ENCODE data around the gene CTSZ.
"Not testable (repeated sequence)": the region's sequence is repeated elsewhere in the genome, so short reads cannot be mapped to it uniquely, and the experiment has no call there.

The CTSZ gene

DNA sequence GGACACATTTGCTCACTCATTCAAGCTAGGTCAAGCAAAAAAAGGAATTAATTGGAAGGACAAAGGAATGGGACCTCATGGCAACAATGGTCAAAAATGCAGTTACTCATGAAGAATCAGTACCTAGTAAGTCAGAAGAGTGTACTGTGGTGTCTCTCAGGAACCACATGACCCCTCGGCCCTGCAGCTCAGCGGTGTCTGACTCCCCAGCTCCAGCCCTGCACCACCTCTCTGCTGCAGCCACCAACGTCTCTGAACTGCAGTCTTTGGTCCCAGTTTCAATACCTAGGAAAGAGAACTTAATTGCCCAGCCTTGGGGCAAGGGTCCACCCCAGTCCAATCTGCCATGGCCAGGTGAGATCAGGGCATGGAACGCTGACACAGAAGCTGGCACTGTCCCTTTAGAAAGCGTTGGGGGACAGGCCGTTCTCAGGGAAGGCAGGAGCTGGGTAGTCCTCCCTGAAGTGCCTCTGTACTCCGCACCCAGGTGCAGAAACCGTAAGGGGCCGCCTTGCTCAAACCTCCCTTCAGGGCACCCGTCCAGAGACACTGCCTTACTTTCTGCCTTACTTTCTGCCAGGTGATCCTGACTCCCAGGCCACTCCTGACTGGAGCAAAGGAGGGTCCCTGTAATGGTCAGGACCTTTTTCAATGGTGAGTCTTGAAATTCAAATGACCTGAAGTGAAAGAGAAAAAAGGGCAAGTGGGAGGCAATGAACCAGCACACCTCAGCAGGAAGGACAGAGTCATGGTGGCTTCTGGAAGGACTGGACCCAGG lies 39.2 kb downstream of the CTSZ start:
- TF ChIP-seq PAX5 (IDR thresholded peaks at IDR 0.05; ENCODE audit: insufficient read depth, low read length, severe bottlenecking) (no peak), POU2F2 (IDR thresholded peaks at IDR 0.05; ENCODE audit: low read depth, low read length) (no peak), TAF1 (IDR thresholded peaks at IDR 0.05; ENCODE audit: low read depth, low read length) (no peak), POLR2A (IDR thresholded peaks at IDR 0.05; ENCODE audit: low read depth, low read length) (no peak), SPI1 (IDR thresholded peaks at IDR 0.05; ENCODE audit: low read depth, low read length) (no peak), POLR2AphosphoS5 (IDR thresholded peaks at IDR 0.05; ENCODE audit: low read depth, low read length) (no peak)
- FAIRE-seq (no peak), DNase-seq (ENCODE audit: insufficient read length, low spot score) (no peak)

DNA sequence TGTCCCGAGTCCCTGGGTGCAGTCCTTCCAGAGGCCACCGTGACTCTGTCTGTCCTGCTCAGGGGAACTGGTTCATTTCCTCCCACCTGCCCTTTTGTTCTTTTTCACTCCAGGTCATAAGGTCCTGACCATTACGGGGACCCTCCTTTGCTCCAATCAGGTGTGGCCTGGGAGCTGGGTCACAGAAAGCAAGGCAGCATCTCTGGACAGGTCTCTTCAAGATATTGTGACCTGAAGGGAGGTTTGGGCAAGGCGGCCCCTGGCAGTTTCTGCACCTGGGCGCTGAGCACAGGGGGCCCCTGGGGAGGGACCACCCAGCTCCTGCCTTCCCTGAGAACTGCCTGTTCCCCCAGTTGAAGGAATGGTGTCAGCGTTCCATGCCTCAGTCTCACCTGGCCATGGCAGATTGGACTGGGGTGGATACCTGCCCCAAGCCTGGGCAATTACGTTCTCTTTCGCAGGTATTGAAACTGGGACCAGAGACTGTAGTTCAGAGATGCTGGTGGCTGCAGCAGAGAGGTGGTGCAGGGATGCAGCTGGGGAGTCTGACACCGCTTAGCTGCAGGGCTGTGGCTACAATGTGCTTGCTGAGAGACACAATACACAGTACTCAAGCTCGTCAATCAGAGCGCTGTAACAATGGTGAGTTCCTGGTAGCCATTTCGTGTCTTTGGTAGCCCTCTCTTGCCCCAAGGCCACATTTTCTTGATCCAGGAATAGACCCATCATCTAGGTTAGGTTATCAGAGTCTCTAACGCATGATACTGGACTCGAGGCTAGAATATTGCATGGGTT lies 41.6 kb downstream of the CTSZ start:
- no peak for TF ChIP-seq TAF1 (IDR thresholded peaks at IDR 0.05; ENCODE audit: low read depth, low read length)
- no peak for TF ChIP-seq POU2F2 (IDR thresholded peaks at IDR 0.05; ENCODE audit: low read depth, low read length)
- TF ChIP-seq SPI1 (IDR thresholded peaks at IDR 0.05; ENCODE audit: low read depth, low read length), result no peak
- no peak for TF ChIP-seq POLR2AphosphoS5 (IDR thresholded peaks at IDR 0.05; ENCODE audit: low read depth, low read length)
- no peak for TF ChIP-seq POLR2A (IDR thresholded peaks at IDR 0.05; ENCODE audit: low read depth, low read length)
- no peak for TF ChIP-seq PAX5 (IDR thresholded peaks at IDR 0.05; ENCODE audit: insufficient read depth, low read length, severe bottlenecking)
- DNase-seq (ENCODE audit: insufficient read length, low spot score) (no peak), FAIRE-seq (no peak)

DNA sequence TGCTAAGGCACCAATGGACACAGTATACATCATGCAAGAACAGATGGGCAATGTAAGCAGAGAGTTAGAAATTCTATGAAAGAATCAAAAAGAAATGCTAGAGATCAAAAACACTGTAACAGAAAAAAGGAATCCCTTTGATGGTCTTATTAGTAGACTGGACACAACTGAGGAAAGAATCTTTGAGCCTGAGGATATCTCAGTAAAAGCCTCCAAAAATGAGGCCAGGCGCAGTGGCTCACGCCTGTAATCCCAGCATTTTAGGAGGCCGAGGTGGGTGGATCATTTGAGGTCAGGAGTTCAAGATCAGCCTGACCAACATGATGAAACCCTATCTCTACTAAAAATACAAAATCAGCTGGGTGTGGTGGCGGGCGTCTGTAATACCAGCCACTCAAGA lies 43.1 kb downstream of the CTSZ start:
- not testable (repeated sequence) for DNase-seq (ENCODE audit: insufficient read length, low spot score); FAIRE-seq

DNA sequence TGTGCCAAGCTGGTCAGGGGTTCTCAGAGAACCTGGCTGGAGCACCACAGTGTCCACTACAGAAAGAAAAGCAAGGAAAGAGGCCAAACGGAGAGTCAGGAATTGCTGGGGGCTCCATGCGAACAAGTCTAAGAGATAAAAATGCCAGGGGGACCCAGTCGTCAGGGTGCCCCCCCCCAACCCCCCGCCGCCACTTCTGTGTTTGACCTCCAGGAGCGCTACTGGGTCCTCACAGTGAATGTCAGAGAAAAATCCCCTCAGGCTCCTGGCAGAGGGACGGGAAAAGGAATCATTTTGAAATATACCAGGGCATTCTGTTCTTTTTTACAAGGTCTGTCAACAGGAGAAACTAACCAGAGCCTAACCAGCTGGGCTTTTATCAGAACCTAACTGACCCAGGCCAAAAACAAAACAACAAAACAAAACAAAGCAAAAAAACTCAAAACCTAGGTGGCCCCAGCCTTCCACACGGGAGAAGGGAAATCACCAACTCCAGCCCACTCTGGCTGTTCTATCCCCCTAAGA lies 43.9 kb downstream of the CTSZ start:
- no peak for FAIRE-seq
- no peak for TF ChIP-seq POLR2AphosphoS5 (IDR thresholded peaks at IDR 0.05; ENCODE audit: low read depth, low read length)
- TF ChIP-seq PAX5 (IDR thresholded peaks at IDR 0.05; ENCODE audit: insufficient read depth, low read length, severe bottlenecking), result no peak
- no peak for TF ChIP-seq TAF1 (IDR thresholded peaks at IDR 0.05; ENCODE audit: low read depth, low read length)
- no peak for TF ChIP-seq POU2F2 (IDR thresholded peaks at IDR 0.05; ENCODE audit: low read depth, low read length)
- no peak for DNase-seq (ENCODE audit: insufficient read length, low spot score)

DNA sequence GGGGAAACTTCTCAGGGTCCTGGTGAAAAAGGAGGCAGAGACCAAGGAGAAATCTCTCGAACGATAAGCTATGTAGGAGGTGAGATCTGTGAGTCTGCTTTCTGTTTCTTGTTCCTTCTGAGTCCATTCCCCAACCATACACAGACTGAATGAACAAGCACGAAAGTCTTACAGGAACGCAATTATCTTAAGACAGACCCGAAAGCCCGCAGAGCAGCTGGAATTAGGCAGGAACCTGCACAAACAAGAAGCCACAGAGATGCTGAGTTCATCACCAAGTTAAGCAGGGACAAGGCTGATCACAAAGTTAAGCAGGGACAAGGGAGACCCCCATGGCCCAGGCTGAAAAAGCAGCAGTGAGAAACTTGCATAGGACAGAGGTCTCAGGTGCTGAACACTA lies 47.4 kb downstream of the CTSZ start:
- FAIRE-seq (no peak), DNase-seq (ENCODE audit: insufficient read length, low spot score) (no peak)
- TF ChIP-seq SPI1 (IDR thresholded peaks at IDR 0.05; ENCODE audit: low read depth, low read length) (no peak), POLR2AphosphoS5 (IDR thresholded peaks at IDR 0.05; ENCODE audit: low read depth, low read length) (no peak), POU2F2 (IDR thresholded peaks at IDR 0.05; ENCODE audit: low read depth, low read length) (no peak), TAF1 (IDR thresholded peaks at IDR 0.05; ENCODE audit: low read depth, low read length) (no peak), PAX5 (IDR thresholded peaks at IDR 0.05; ENCODE audit: insufficient read depth, low read length, severe bottlenecking) (no peak), POLR2A (IDR thresholded peaks at IDR 0.05; ENCODE audit: low read depth, low read length) (no peak)

- DNase-seq (ENCODE audit: insufficient read length, low spot score) (no peak), FAIRE-seq (no peak)
- TF ChIP-seq POU2F2 (IDR thresholded peaks at IDR 0.05; ENCODE audit: low read depth, low read length) (no peak), PAX5 (IDR thresholded peaks at IDR 0.05; ENCODE audit: insufficient read depth, low read length, severe bottlenecking) (no peak), POLR2A (IDR thresholded peaks at IDR 0.05; ENCODE audit: low read depth, low read length) (no peak), SPI1 (IDR thresholded peaks at IDR 0.05; ENCODE audit: low read depth, low read length) (no peak), TAF1 (IDR thresholded peaks at IDR 0.05; ENCODE audit: low read depth, low read length) (no peak), POLR2AphosphoS5 (IDR thresholded peaks at IDR 0.05; ENCODE audit: low read depth, low read length) (no peak)
These were observed 51.0 kb downstream of the CTSZ start for GRCh38 chr20:58956078-58956477.

GRCh38 chr20:58953050-58953449 lies 54.0 kb downstream of the CTSZ start:
- no peak for TF ChIP-seq POU2F2 (IDR thresholded peaks at IDR 0.05; ENCODE audit: low read depth, low read length)
- TF ChIP-seq POLR2A (IDR thresholded peaks at IDR 0.05; ENCODE audit: low read depth, low read length), result no peak
- no peak for TF ChIP-seq POLR2AphosphoS5 (IDR thresholded peaks at IDR 0.05; ENCODE audit: low read depth, low read length)
- TF ChIP-seq TAF1 (IDR thresholded peaks at IDR 0.05; ENCODE audit: low read depth, low read length), result no peak
- TF ChIP-seq SPI1 (IDR thresholded peaks at IDR 0.05; ENCODE audit: low read depth, low read length), result no peak
- TF ChIP-seq PAX5 (IDR thresholded peaks at IDR 0.05; ENCODE audit: insufficient read depth, low read length, severe bottlenecking), result no peak
- FAIRE-seq (no peak), DNase-seq (ENCODE audit: insufficient read length, low spot score) (no peak)

DNA sequence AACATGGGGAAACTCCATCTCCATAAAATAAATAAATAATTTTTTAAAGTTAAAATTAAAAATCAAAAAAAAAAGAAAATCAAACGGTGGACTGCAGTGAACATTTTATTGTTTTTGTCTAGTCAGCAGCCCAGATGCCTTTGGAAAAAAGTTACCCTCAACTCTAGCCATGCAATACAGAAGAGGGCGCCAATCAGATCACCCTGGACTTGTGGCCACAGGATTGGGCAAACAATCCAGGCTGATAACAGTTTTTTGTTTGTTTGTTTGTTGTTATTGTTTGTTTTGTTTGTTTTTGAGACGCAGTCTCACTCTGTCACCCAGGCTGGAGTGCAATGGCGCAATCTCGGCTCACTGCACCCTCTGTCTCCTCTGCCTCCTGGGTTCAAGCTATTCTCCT lies 56.5 kb downstream of the CTSZ start:
- TF ChIP-seq SPI1 (IDR thresholded peaks at IDR 0.05; ENCODE audit: low read depth, low read length) (no peak), POLR2AphosphoS5 (IDR thresholded peaks at IDR 0.05; ENCODE audit: low read depth, low read length) (no peak), TAF1 (IDR thresholded peaks at IDR 0.05; ENCODE audit: low read depth, low read length) (no peak), PAX5 (IDR thresholded peaks at IDR 0.05; ENCODE audit: insufficient read depth, low read length, severe bottlenecking) (no peak), POU2F2 (IDR thresholded peaks at IDR 0.05; ENCODE audit: low read depth, low read length) (no peak), POLR2A (IDR thresholded peaks at IDR 0.05; ENCODE audit: low read depth, low read length) (no peak)
- DNase-seq (ENCODE audit: insufficient read length, low spot score) (no peak), FAIRE-seq (no peak)

DNA sequence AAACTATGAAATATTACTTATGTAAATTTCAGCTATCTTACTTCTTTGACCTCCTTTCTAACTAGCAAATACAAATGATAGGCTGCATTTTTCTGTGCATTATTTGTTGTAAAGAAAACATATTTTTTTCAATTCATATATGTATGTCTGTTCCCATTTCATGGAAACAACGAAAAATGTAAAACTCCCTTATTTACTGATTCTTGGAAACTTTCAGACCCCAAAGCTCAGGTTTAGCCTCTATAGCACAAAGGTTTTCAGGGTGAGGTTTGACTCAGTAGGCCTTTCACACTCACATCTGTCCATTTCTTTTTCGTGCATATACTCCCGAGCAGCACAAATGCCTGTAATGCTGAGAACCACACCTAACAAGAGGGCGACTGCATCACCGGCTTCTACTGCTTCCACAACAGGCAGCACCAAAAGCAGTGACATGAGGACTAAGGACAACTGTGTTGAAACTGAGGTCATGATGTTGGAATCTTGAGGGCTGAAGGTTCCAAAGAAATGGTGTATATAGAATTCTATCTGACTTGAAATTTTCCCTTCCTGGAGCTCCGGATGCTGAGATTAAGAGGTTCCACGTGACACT lies 59.2 kb downstream of the CTSZ start:
- DNase-seq (ENCODE audit: insufficient read length, low spot score); FAIRE-seq: not testable (repeated sequence)
